Lower lobe of right lung (tissue), 2 donors: ENCODE results near the gene PTPRN2. TPM values are rescaled to one million over a fixed set of nuclear protein-coding genes. Genes with fewer than 3 reads are reported as not detected.

Source experiments
- ATAC-seq, 2 donors: fragments of 200-7000 bp; cut with Tn5 transposase; one replicate each; pipeline ENCODE4 v1.9.1; 2020 to 2022; ENCODE audit warnings: mild to moderate bottlenecking in 2 of 2, moderate library complexity in 2 of 2
- DNase-seq: peaks from one replicate; pipeline ENCODE4 v3.0.0-alpha.2; 2020
- H3K27ac ChIP-seq: fragments of 200-600 bp; one replicate; pipeline ENCODE4 v1.8.0; 2022
- H3K27me3 ChIP-seq: fragments of 200-600 bp; one replicate; pipeline ENCODE4 v1.8.0; 2022; ENCODE audit warnings: low read depth
- H3K36me3 ChIP-seq: fragments of 200-600 bp; one replicate; pipeline ENCODE4 v1.8.0; 2022; ENCODE audit warnings: mild to moderate bottlenecking
- H3K4me1 ChIP-seq: fragments of 200-600 bp; one replicate; pipeline ENCODE4 v1.8.0; 2022
- H3K4me3 ChIP-seq: fragments of 200-600 bp; one replicate; pipeline ENCODE4 v1.8.0; 2022; ENCODE audit warnings: mild to moderate bottlenecking
- H3K9me3 ChIP-seq: fragments of 200-600 bp; one replicate; pipeline ENCODE4 v1.8.0; 2022
- intact Hi-C: fragments of 100-400 bp; cut with DNase I; formaldehyde crosslinking; loops from one replicate; pipeline ENCODE4 v1.11.0; 2022
- total RNA-seq: library from RNA; stranded (reverse); fragmentation: NEBNext Ultra II Directional; extraction: Animal tissue kit (Norgen Biotek cat#: 25700); gene quantifications from one replicate; pipeline ENCODE4 v1.2.1, GENCODE V29; 2021
- TF ChIP-seq, protein P1 (sequence below): fragments of 200-600 bp; IDR thresholded peaks from one replicate; pipeline ENCODE4 v1.8.0; 2022; ENCODE audit warnings: antibody characterized with exemption, mild to moderate bottlenecking
- donor health status: DM: no; HTN: yes; CAD: no; lungs with severe emphysema.

Gene PTPRN2
- total RNA-seq, 1 donor from 2014 or later = 6.8 TPM

DNA sequence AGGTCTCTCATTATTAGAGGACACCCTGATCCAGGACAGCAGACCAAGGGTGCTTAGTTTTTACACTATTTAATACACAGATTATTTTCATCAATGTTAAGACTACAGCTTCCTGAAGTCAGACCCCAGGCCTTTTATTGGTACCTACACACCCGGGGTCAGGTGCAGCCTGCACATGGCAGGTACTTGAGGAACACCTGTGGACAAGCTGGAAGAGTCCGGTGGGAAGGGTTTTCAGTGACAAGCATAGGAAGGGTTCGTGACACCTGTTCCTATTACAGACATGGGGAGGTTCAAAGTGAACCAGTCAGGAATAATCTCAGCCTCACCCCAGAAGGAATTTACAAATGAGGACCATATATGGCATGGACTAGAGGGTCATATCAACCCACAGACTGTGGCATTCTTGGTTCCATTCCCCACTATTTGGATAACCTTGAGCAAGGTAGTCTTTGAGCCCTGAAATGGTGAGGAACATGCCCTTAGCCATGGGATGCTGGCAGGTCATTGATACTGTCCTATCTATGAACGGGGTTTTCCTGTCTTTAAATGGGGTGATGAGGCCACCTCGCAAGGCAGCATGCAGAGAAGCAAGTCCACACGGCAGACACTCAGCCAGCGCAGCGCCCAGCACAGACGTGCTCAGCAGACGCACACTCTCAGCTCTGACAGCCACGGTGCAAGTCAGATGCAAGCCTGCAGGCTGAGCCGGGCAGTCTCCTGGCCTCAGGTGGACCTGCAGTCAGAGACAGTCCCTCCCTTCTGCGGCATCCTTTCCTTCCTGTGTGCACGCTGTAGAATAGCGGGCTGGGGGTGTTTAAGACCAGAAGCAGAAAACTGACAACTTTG is 624.9 kb downstream of the PTPRN2 start:
- intact Hi-C loops = no loop called here
- DNase-seq = no peak
- H3K4me3 ChIP-seq = no peak overlapping the region

GRCh38 chr7:157961731-157962457 is 625.7 kb downstream of the PTPRN2 start:
- Histone ChIP-seq H3K4me1 (no peaks in the 10 kb centered on the region), H3K36me3 (no peaks in the 10 kb centered on the region), H3K4me3 (no peak overlapping the region), H3K27ac (no peak overlapping the region), H3K9me3 (no peaks in the 10 kb centered on the region), H3K27me3 (peaks cover 20% of the 10 kb centered on the region)
- ATAC-seq = no peak
- TF ChIP-seq, protein P1, sequence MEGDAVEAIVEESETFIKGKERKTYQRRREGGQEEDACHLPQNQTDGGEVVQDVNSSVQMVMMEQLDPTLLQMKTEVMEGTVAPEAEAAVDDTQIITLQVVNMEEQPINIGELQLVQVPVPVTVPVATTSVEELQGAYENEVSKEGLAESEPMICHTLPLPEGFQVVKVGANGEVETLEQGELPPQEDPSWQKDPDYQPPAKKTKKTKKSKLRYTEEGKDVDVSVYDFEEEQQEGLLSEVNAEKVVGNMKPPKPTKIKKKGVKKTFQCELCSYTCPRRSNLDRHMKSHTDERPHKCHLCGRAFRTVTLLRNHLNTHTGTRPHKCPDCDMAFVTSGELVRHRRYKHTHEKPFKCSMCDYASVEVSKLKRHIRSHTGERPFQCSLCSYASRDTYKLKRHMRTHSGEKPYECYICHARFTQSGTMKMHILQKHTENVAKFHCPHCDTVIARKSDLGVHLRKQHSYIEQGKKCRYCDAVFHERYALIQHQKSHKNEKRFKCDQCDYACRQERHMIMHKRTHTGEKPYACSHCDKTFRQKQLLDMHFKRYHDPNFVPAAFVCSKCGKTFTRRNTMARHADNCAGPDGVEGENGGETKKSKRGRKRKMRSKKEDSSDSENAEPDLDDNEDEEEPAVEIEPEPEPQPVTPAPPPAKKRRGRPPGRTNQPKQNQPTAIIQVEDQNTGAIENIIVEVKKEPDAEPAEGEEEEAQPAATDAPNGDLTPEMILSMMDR = no peak
- DNase-seq = no peak
- intact Hi-C loops = no loop called here

More for the DNA sequence above, 624.9 kb downstream of the PTPRN2 start:
- no peaks in the 10 kb centered on the region for H3K4me1 ChIP-seq
- peaks cover 20% of the 10 kb centered on the region for H3K27me3 ChIP-seq
- TF ChIP-seq, protein P1 = no peak
- no peaks in the 10 kb centered on the region for H3K36me3 ChIP-seq
- ATAC-seq = no peak
- H3K27ac ChIP-seq = no peak overlapping the region
- H3K9me3 ChIP-seq = no peaks in the 10 kb centered on the region

GRCh38 chr7:157955348-157955999 is 632.1 kb downstream of the PTPRN2 start:
- Histone ChIP-seq H3K4me1 (no peaks in the 10 kb centered on the region), H3K9me3 (no peaks in the 10 kb centered on the region), H3K27ac (no peak overlapping the region), H3K36me3 (no peaks in the 10 kb centered on the region), H3K4me3 (no peak overlapping the region), H3K27me3 (peaks cover 4% of the 10 kb centered on the region)
- DNase-seq = no peak
- no peak for ATAC-seq
- intact Hi-C loops = no loop called here
- TF ChIP-seq, protein P1 = no peak

DNA sequence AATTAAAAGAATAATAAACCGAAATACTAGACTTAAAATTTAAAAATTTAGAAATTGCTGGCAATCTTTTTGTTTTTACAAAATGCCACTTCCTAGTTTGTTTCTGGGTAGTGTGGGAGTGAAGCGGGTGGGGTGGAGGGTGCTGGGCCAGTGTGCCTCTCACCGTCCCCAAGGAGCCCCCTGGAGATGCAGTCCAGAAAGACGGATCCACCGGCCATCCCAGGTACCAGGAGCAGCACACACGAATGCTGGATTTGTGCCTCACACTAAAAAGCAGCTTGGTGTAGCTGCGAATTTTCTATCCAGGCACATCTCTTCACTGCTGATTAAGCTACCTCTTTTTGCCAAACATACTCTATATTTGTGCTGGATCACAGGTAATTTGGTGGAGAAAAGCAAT is 632.7 kb downstream of the PTPRN2 start:
- H3K36me3 ChIP-seq = no peaks in the 10 kb centered on the region
- ATAC-seq = no peak

More for the DNA sequence above, 632.7 kb downstream of the PTPRN2 start:
- DNase-seq = no peak
- H3K9me3 ChIP-seq = no peaks in the 10 kb centered on the region
- no peaks in the 10 kb centered on the region for H3K4me1 ChIP-seq
- intact Hi-C loops = no loop called here
- H3K27ac ChIP-seq = no peak overlapping the region
- no peak overlapping the region for H3K4me3 ChIP-seq
- TF ChIP-seq, protein P1 = no peak
- H3K27me3 ChIP-seq = peaks cover 4% of the 10 kb centered on the region
